ENCODE data around the gene NQO2.

DNA sequence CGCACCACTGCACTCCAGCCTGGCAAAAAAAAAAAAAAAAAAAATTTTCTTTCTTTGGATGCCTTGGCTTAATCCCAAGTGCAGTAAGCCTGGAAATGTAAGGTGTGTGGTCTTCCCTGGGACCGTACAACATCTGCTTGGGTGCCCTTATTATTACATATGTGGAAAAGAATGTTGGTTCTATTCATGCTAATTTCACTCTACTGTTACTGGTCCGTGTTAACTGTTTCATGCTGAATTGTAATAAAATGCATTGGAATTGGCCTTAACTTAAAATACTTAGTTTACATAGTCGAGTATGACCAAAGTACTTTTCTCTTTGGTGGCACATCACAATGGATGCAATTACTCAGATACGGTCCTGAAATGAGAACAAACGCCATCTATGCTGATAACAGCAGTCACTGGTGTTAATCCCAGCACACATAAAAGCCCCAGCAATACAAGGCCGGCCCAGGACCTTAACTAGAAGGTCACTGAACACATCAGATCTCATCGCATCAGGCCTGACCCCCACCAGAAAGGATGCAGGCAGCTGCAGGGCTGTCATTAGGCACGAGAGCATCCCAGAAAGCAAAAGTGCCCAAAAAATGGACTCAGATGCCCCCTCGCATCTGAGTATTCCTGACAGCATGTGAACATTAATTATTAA lies 29.5 kb upstream of the NQO2 start:
- no peak for TF ChIP-seq EZH2 (IDR thresholded peaks at IDR 0.05; ENCODE audit: low read length, unreplicated experiment)
- no peak for TF ChIP-seq CTCF (conservative IDR thresholded peaks at IDR 0.05; ENCODE audit: low read depth, low read length)
- TF ChIP-seq EZH2phosphoT487 (IDR thresholded peaks at IDR 0.05; ENCODE audit: borderline replicate concordance, low read length), result no peak

All from PC-3 (cell line).